ENCODE results near the gene CEP152. TPM values are rescaled to one million over a fixed set of nuclear protein-coding genes. Genes with fewer than 3 reads are reported as not detected.

Gene CEP152
- total and polyA plus RNA-seq, 2 of the 13 experiments (the other 11 are each of a cell fraction or from before 2014, with no cell fraction given), result 1.3 to 14.7 TPM

DNA sequence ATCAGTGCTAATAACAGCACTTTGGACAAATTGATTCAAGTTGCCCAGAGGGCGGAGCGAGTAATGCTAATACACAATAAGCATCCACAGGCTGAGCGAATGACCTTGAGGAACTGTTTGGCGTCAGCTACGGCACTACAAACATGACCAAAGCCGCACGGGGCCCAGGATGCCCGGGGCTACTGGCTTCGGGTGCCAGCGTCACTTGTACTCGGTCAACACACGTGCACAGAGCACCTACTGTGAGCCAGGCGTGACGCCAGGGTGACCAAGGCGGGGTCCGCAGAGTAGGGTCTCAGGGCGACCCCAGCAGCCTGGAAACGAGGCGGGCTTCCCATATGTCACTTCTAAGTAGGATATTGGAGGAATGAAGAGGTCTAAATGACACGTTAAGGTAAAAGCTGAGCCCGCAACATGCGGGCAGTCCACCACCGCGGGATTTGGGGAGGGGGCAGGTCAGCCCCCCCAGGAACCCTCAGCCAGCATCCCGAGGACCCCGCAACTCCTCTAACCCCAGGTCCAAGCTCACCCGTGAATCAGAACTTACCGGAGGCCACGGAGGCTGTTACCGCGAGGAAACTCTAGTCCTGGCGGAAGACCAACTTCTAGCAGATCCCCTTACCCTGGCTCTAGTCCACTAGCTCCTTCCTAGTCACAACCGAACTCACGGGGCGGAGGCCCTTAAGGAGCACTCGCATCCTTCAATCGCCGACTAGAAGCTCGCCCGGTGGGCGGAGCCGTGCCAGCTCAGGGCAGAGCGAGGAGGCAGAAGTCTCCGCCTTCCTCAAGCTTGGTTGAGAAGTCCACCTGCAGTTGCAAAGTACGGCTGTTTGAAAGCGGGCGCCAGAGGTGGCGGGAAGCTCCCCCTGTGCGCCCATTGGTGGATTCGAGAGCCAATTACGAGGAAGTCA is at the start of gene CEP152 (continued):
- TF ChIP-seq EHMT2 (IDR thresholded peaks at IDR 0.05; ENCODE audit: borderline replicate concordance, low read depth, low read length) (no peak), ZNF343 (CRISPR knock-in tag; IDR thresholded peaks at IDR 0.05) (0 out of 2 replicates have a peak, but pooled peaks have one; percentile 69), SMAD3 (CRISPR knock-in tag; IDR thresholded peaks at IDR 0.05) (0 out of 2 replicates have a peak, but pooled peaks have one; percentile 22), RBFOX2 (IDR thresholded peaks at IDR 0.05; ENCODE audit: low read depth, low read length) (0 out of 2 replicates have a peak, but pooled peaks have one; percentile 27), ZSCAN25 (CRISPR knock-in tag; IDR thresholded peaks at IDR 0.05) (no peak), SUZ12 (IDR thresholded peaks at IDR 0.05; ENCODE audit: low read depth, low read length) (no peak), HHEX (CRISPR knock-in tag; IDR thresholded peaks at IDR 0.05) (no peak), ZNF350 (CRISPR knock-in tag; IDR thresholded peaks at IDR 0.05; ENCODE audit: borderline replicate concordance, low read depth) (no peak; the same call in 1 of the 2 replicates), MYC (CRISPR knock-in tag; IDR thresholded peaks at IDR 0.05; ENCODE audit: borderline replicate concordance) (peak; percentile 63), DNMT1 (CRISPR knock-in tag; IDR thresholded peaks at IDR 0.05) (no peak), TFDP1 (CRISPR knock-in tag; IDR thresholded peaks at IDR 0.05; ENCODE audit: borderline replicate concordance) (peak; percentile 100), PHB2 (IDR thresholded peaks at IDR 0.05; ENCODE audit: partially characterized antibody) (no peak), ARID3A (IDR thresholded peaks at IDR 0.05; ENCODE audit: low read depth, low read length) (no peak), HOXA9 (CRISPR knock-in tag; IDR thresholded peaks at IDR 0.05; ENCODE audit: borderline replicate concordance) (no peak), NONO (IDR thresholded peaks at IDR 0.05) (no peak), NONO (CRISPR knock-in tag; conservative IDR thresholded peaks at IDR 0.05) (0 out of 2 replicates have a peak, but pooled peaks have one; percentile 28), ZNF501 (CRISPR knock-in tag; IDR thresholded peaks at IDR 0.05) (peak; percentile 78), IRF1 (CRISPR knock-in tag; IDR thresholded peaks at IDR 0.05; ENCODE audit: low read depth) (no peak), ZSCAN30 (CRISPR knock-in tag; IDR thresholded peaks at IDR 0.05) (0 out of 2 replicates have a peak, but pooled peaks have one; percentile 42)
- TF ChIP-seq, protein P1, sequence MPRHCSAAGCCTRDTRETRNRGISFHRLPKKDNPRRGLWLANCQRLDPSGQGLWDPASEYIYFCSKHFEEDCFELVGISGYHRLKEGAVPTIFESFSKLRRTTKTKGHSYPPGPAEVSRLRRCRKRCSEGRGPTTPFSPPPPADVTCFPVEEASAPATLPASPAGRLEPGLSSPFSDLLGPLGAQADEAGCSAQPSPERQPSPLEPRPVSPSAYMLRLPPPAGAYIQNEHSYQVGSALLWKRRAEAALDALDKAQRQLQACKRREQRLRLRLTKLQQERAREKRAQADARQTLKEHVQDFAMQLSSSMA (CRISPR knock-in tag; IDR thresholded peaks at IDR 0.05), result no peak
- TF ChIP-seq, protein P2, sequence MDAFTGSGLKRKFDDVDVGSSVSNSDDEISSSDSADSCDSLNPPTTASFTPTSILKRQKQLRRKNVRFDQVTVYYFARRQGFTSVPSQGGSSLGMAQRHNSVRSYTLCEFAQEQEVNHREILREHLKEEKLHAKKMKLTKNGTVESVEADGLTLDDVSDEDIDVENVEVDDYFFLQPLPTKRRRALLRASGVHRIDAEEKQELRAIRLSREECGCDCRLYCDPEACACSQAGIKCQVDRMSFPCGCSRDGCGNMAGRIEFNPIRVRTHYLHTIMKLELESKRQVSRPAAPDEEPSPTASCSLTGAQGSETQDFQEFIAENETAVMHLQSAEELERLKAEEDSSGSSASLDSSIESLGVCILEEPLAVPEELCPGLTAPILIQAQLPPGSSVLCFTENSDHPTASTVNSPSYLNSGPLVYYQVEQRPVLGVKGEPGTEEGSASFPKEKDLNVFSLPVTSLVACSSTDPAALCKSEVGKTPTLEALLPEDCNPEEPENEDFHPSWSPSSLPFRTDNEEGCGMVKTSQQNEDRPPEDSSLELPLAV (CRISPR knock-in tag; conservative IDR thresholded peaks at IDR 0.05; ENCODE audit: low read depth), result no peak
- TF ChIP-seq, protein P3, sequence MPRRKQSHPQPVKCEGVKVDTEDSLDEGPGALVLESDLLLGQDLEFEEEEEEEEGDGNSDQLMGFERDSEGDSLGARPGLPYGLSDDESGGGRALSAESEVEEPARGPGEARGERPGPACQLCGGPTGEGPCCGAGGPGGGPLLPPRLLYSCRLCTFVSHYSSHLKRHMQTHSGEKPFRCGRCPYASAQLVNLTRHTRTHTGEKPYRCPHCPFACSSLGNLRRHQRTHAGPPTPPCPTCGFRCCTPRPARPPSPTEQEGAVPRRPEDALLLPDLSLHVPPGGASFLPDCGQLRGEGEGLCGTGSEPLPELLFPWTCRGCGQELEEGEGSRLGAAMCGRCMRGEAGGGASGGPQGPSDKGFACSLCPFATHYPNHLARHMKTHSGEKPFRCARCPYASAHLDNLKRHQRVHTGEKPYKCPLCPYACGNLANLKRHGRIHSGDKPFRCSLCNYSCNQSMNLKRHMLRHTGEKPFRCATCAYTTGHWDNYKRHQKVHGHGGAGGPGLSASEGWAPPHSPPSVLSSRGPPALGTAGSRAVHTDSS (CRISPR knock-in tag; conservative IDR thresholded peaks at IDR 0.05), result no peak
